Measurements from ENCODE around the gene ATP5PB.

The ATP5PB gene, protein sequence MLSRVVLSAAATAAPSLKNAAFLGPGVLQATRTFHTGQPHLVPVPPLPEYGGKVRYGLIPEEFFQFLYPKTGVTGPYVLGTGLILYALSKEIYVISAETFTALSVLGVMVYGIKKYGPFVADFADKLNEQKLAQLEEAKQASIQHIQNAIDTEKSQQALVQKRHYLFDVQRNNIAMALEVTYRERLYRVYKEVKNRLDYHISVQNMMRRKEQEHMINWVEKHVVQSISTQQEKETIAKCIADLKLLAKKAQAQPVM
- long read RNA-seq, donor 1, transcript ATP5PB-202 (7 exons, 3,156 nt) = major isoform, 181 of 270 reads
- long read RNA-seq, donor 1, transcript ATP5PB-201 (6 exons, 1,040 nt) = minor isoform, 6 of 270 reads
- long read RNA-seq, donor 1, partial matches to known transcripts = 72 of 270 reads
- long read RNA-seq, donor 1, other reads (novel, unspliced or antisense) = 11 of 270 reads
- long read RNA-seq, donor 2, transcript ATP5PB-202 (7 exons, 3,156 nt) = major isoform, 104 of 156 reads
- long read RNA-seq, donor 2, partial matches to known transcripts = 44 of 156 reads
- long read RNA-seq, donor 2, other reads (novel, unspliced or antisense) = 5 of 156 reads
- long read RNA-seq, donor 3, transcript ATP5PB-202 (7 exons, 3,156 nt) = major isoform, 49 of 57 reads
- long read RNA-seq, donor 3, partial matches to known transcripts = 6 of 57 reads
- long read RNA-seq, donor 3, other reads (novel, unspliced or antisense) = 0 of 57 reads
- long read RNA-seq, donor 4, transcript ATP5PB-202 (7 exons, 3,156 nt) = major isoform, 81 of 119 reads
- long read RNA-seq, donor 4, partial matches to known transcripts = 31 of 119 reads
- long read RNA-seq, donor 4, other reads (novel, unspliced or antisense) = 5 of 119 reads
- long read RNA-seq, donor 5, transcript ATP5PB-202 (7 exons, 3,156 nt) = major isoform, 124 of 155 reads
- long read RNA-seq, donor 5, partial matches to known transcripts = 28 of 155 reads
- long read RNA-seq, donor 5, other reads (novel, unspliced or antisense) = 0 of 155 reads
- long read RNA-seq, donor 6, transcript ATP5PB-202 (7 exons, 3,156 nt) = major isoform, 97 of 121 reads
- long read RNA-seq, donor 6, partial matches to known transcripts = 21 of 121 reads
- long read RNA-seq, donor 6, other reads (novel, unspliced or antisense) = 0 of 121 reads
- long read RNA-seq, donor 7, transcript ATP5PB-202 (7 exons, 3,156 nt) = major isoform, 147 of 204 reads
- long read RNA-seq, donor 7, partial matches to known transcripts = 41 of 204 reads
- long read RNA-seq, donor 7, other reads (novel, unspliced or antisense) = 12 of 204 reads
- long read RNA-seq, donor 8, transcript ATP5PB-202 (7 exons, 3,156 nt) = major isoform, 138 of 168 reads
- long read RNA-seq, donor 8, partial matches to known transcripts = 27 of 168 reads
- long read RNA-seq, donor 8, other reads (novel, unspliced or antisense) = 0 of 168 reads

DNA sequence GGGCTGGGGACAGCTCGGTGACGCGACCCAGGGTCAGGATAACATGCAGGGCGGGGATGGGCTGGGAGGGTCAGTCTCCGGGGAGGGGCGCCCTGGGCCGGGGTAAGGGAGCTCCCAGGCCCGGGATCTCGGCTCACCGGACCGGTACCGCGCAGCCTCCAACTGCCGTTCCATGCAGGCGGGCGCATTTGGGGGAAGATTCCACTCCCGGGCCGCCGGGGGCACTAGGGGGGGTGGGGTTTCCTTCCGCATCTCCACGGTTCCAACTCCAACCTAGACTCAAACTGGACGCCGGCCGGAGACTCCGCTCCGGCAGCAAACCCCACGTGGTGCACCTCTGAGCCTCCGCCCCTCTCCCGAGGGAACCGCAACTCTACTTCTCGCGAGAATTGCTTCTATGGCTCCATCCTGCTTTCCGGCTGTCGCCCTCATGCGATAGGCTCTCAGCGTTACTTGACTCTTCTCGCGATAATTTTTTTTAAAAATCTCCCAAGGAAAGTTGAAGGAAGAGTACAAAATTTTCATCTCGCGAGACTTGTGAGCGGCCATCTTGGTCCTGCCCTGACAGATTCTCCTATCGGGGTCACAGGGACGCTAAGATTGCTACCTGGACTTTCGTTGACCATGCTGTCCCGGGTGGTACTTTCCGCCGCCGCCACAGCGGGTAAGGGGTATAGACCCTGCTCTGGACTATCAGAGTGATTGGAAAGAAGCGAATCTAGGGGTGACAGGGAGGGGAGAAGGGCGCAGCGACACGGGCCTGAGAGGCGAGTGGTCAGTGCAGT is at the start of gene ATP5PB, which contains the start of gene WDR77:
ATP5PB (plus strand) TSS at position 547 of the 785 bp plus-strand sequence; CDS start at position 625, 78 bp downstream.
WDR77 (minus strand) TSS at position 339 of the 785 bp plus-strand sequence; CDS start at position 252, 87 bp downstream.
- peak; percentile 89 for DNase-seq

- peak; percentile 18 for DNase-seq
Measured at GRCh38 chr1:111399792-111400610, 49.3 kb upstream of the ATP5PB start.

DNA sequence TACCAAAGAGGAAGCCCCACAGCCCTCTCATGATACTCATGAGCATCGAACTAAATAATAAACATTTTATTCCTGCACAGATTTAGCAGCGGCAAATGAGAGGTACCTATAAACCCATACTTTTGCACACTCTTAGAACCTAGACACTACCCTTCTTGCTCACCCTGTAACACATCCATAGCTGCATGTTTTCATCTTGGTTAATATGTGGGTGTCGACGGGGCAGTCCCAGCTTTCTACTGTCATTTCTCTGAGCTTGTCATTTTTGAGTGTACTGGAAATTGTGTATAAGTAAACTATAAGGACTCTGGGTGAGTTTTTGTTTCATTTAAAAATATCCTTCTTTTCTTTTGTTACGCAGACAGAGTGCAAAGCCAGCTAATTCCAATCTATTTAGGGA is 47.2 kb upstream of the ATP5PB start:
- DNase-seq = no peak

DNA sequence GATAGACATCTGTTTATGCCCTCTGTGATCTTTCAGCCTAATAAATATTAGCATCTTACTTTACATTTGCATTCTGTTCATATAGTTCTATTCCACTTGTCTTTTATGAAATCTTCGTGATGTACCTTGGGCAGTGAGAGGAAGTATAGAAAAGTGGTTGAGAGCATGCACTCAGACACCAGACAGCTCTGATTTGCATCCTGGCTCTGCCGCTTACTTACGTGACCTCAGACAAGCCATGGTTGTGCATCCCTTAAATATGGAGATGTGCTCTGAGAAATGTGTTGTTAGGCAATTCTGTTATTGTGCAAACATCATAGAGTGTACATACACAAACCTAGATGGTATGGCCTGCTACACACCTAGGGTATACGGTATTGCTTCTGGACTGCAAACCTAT is 44.7 kb upstream of the ATP5PB start:
- no peak for DNase-seq

DNA sequence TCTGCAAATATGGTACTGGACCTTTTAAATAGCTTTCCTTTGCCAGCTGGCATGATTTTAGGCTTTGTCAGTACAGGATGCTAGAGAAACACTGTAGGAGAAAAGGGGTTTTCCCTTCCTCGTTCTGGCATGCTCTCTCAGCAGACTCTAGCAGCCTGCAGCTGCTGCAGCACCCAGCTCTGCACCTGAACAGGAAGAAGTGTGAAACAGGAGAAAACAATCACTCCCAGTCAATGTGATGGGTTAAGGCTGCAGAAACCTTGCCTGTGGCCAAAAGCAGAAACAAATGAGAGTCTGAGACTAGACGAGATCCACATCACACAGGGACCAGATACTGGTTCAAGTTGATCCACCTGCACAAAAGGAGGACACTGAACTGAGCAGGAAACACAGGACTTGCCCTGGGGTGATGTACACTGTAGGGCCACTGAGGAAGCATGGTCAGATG is 42.9 kb upstream of the ATP5PB start:
- DNase-seq = no peak

DNA sequence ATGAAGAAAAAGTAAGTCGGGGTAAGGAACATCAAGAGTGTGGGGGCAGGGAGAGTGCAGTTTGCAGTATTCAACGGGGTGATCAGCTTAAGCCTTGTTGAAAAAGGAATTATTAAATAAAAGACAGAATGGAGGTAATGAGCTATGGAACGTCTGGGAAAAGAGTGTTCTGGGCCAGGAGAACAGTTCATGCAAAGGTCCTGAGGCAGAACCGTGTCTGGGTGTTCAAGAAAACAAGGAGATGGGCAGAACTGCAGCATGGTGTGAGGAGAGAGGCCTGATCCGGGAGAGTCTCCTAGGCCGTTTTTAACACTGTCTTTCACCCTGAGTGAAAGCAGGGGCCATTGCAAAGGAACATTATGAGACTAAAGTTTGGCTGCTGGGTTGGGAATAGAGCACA is 42.0 kb upstream of the ATP5PB start:
- DNase-seq = no peak

DNA sequence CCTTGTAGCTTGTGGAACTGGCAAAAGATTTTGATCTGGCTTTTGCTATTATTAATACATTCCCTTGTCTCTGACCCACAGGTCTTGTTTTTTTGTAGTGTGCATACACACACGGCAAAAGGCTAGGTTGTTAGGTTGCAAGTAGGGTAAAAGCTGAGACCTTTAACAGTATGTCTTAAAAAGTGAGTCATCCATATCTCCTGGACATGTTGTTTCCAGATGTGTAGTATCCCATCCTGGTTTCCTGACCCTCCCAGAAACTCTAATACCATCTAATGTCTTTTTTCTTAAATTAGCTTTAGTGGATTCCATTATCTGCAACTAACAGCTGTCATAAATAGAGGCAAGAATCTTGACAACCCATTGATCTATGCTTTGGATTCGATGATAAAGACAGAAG is 36.4 kb upstream of the ATP5PB start:
- no peak for DNase-seq

DNA sequence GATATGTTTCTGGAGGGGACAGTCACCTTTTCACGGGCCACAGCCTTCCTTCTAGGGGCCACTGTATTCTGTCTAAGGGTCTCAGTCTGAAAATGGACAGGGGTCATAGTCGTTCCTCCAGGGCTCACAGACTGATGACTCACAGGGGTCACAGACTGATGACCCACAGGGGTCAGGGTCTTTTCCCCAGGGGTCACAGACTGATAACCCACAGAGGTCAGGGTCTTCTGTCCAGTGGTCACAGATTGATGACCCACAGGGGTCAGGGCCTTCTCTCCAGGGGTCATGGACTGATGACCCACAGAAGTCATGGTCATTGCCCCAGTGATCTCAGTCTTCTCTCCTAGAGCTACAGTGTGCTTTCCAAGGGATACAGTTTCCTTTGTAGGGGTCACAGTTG is 34.5 kb upstream of the ATP5PB start:
- no peak for DNase-seq

- DNase-seq = no peak
Measured at GRCh38 chr1:111415461-111415860, 33.8 kb upstream of the ATP5PB start.

DNA sequence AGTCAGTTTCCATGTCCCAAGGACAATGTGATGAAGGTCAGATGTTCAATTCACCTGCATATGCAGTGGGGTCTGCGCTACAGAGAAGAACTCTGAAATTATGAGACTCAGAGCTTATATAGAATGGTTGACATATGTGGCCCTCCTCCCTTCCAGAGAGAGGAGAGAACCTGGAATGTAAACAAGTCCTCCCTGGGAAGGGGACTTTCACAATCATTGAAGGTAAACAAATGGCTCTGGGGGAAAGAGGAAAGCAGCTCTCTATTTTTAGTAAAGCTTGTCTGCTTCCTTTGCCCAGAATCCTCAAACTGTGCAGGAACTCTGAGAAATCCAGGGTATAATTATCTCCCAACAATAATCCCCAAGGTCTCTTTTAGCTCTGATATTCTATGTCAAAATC is 31.5 kb upstream of the ATP5PB start:
- DNase-seq = no peak

- DNase-seq = no peak
Measured at GRCh38 chr1:111419037-111419436, 30.2 kb upstream of the ATP5PB start.

DNA sequence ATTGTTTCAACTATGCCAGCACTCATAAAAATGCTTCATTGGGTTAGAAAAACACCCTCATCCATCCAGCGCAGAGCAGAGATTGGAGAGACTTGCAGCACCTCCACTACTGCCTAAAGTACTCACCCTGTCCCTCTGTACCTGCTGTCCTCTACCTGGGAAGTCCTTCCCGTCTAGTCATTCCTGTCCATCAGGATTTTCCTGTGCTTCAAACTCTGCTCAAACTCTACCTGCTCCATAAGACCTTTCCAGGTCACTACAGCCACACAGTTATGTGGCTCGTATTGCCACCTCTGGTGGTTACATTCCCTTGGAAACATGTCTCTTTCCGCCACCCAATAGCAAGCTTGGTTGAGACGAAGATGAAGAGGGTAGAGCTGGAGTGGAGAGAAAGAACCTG is 28.9 kb upstream of the ATP5PB start:
- no peak for DNase-seq

- DNase-seq = no peak
Measured at GRCh38 chr1:111422546-111423391, 26.5 kb upstream of the ATP5PB start.

DNA sequence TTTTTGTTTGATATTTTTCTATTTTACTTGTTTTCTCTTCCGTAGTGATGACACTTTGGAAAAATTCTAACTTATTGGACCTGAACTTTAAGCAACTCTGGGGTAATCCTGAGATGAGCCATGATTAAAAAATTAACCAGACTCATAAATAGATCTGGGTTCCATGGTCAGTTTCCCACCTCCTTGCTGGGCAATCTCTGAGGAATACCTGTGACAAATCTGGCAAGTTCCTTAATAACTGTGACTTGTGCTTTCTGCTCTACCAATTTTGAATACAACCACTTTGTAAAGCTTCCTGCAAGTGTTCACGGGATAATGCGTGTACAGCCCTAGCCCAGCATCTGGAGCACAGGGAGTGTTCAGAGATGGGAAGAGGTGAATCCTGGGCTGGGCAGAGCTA is 25.0 kb upstream of the ATP5PB start:
- DNase-seq = no peak

DNA sequence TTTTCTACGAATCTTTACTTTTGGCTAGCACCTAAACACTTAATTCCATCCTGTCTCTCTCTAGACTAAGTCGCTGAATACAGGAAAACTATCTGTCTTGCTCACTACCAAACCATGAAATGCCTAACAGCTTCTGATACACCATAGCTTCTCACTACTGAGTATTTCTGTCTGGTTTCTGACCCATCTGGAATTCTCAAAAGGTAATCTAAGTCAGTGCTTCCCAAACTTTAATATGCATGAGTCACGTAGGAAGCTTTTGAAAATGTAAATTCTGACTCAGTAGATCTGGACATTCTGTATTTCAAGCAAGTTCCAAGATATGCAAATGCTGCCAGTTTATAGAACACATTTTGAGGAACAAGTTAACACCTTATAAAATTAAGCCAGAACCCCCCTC is 12.5 kb upstream of the ATP5PB start:
- DNase-seq = no peak

DNA sequence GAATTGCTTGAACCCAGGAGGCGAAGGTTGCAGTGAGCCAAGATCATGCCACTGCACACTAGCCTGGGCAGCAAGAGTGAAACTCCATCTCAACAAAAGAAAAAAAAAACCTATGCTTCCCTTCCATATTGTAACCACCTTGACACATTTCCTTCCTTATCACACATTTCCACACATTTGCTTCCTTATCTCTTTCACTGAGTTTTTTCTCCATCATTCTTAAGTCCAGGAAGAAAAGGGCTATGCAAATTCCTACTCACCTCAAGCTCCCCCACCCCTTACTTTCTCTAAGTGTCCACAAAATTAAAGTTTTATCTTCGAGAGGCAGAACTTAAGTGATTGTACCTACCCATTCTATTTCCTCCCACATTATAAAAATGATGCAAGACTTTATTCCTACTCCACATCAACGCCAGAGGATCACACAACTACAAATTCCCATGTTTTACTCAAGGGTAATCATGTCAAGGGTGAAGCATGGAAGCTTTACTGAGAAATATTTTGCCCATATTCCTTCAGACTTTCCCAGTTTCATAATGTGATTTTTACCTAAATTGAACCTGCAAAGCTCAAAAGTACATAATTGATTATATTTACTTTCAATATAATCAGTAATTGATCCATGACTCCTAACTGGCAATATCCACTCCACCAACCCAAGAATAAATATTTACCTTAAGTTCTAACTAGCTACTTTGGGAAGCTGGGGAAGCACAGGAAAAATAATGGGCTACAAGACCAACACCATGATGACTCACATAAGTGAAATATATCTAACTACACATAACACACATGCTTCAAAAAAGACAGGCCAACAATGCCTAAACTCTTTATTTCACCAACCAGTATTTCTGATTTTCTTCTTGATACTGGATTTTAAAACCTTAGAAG is 9.6 kb upstream of the ATP5PB start:
- no peak for DNase-seq

GRCh38 chr1:111441573-111442192 is 7.6 kb upstream of the ATP5PB start:
- DNase-seq = no peak

DNA sequence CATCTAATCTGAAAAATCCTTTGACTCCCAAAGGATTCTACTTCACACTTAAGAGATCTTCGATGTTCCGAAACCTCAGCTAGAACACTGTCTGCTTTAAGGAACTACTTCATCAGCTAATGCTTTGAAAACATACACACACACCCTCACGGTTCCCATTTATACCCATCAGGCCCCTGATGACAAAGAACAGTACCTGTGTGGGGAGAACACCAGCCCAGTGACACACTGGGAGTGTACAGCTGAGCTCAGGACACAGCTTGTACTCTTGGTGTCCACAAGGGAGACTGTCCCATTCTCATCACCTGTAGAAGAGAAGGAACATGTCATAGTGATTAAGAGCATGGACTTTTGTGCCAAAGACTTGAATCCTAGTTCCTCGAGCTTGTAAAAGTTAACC is 6.8 kb upstream of the ATP5PB start:
- no peak for DNase-seq

Data from right kidney (tissue), 9 donors.